HepG2 (cell line): Measurements from ENCODE around the gene MBTPS2. TPM values are rescaled to one million over a fixed set of nuclear protein-coding genes. Genes with fewer than 3 reads are reported as not detected.

Source experiments
- ATAC-seq: fragments of 200-7000 bp; cut with Tn5 transposase; 3 replicates; pipeline ENCODE4 v1.9.1; 2020; ENCODE audit warnings: mild to moderate bottlenecking, moderate library complexity
- BruUV-seq: library from RNA; stranded (reverse); fragments of 400-500 nt; replicated peaks from 2 replicates; lab custom pipeline; 2021; lab: Mats Ljungman, UMichigan
- CTCF ChIA-PET: fragments of 300-600 bp; formaldehyde crosslinking; extraction: SDS; loops from one replicate; lab custom pipeline; 2021; ENCODE audit warnings: low total read pairs, inconsistent platforms, low intra/inter-chr PET ratio; lab: Yijun Ruan, JAX
- POLR2A ChIA-PET: fragments of 350-600 bp; sonication (Branson Sonifier 250); formaldehyde crosslinking; loops from one replicate; lab custom pipeline; 2020; ENCODE audit warnings: antibody characterized with exemption, inconsistent platforms; lab: Yijun Ruan, JAX
- DNase-seq: peaks from one replicate; pipeline ENCODE4 v3.0.0-alpha.2; 2015; ENCODE audit warnings: low spot score
- FAIRE-seq: peaks from 3 replicates; lab custom pipeline; 2011; peaks lifted over from hg19 to GRCh38; lab: Jason Lieb, UNC
- H2AFZ ChIP-seq: one replicate; pipeline ENCODE4 v1.6.1; 2011; ENCODE audit warnings: low read length, inconsistent platforms
- H3K27ac ChIP-seq: fragments of 300-600 bp; 3 replicates; pipeline ENCODE4 v1.8.0; 2011; ENCODE audit warnings: mixed run types, mild to moderate bottlenecking, mixed read lengths, low read length, inconsistent platforms; ENCODE audit not compliant: insufficient read depth; ENCODE audit errors: extremely low read length
- H3K27me3 ChIP-seq, 2 experiments: fragments of 200-600 bp in 1 of 2; 2 replicates in 1 of 2; 3 replicates in 1 of 2; pipeline versions ENCODE4 v1.6.0 to v1.8.0; 2011; ENCODE audit warnings: low read length in 2 of 2, mild to moderate bottlenecking in 2 of 2, moderate library complexity in 2 of 2, inconsistent platforms in 1 of 2; ENCODE audit not compliant: insufficient read depth in 2 of 2, control insufficient read depth in 1 of 2
- H3K36me3 ChIP-seq, 2 experiments: fragments of 200-600 bp in 1 of 2; replicated peaks in 1 of 2; 2 replicates in 1 of 2; 3 replicates in 1 of 2; pipeline versions ENCODE4 v1.5.1 to v1.8.0; 2011; ENCODE audit warnings: low read length in 2 of 2, inconsistent platforms in 1 of 2; ENCODE audit not compliant: insufficient read depth in 2 of 2, control insufficient read depth in 1 of 2
- H3K4me1 ChIP-seq: 2 replicates; pipeline ENCODE4 v1.5.1; 2012; ENCODE audit warnings: low read length, inconsistent platforms; ENCODE audit not compliant: insufficient read depth
- H3K4me2 ChIP-seq: 2 replicates; pipeline ENCODE4 v1.6.0; 2011; ENCODE audit warnings: low read depth, low read length, inconsistent platforms
- H3K4me3 ChIP-seq, 3 experiments: fragments of 200-600 bp in 1 of 3; sonication (generic), shearing (Covaris generic) in 1 of 3; replicated peaks in 1 of 3; 2 replicates each; pipeline ENCODE4 v1.5.1; 2011 to 2016; ENCODE audit warnings: low read length in 3 of 3, inconsistent platforms in 2 of 3, low read depth in 2 of 3, mild to moderate bottlenecking in 2 of 3, control low read depth in 1 of 3, mixed read lengths in 1 of 3; ENCODE audit not compliant: insufficient read depth in 1 of 3
- H3K79me2 ChIP-seq: one replicate; pipeline ENCODE4 v1.6.1; 2011; ENCODE audit warnings: low read length, inconsistent platforms; ENCODE audit not compliant: insufficient read depth
- H3K9ac ChIP-seq: 2 replicates; pipeline ENCODE4 v1.6.0; 2011; ENCODE audit warnings: mild to moderate bottlenecking, low read depth, low read length, inconsistent platforms; ENCODE audit not compliant: insufficient read depth
- H3K9me3 ChIP-seq: 2 replicates; pipeline ENCODE4 v1.5.1; 2012; ENCODE audit warnings: mild to moderate bottlenecking, low read length
- H4K20me1 ChIP-seq: 2 replicates; pipeline ENCODE4 v1.6.0; 2011; ENCODE audit warnings: inconsistent platforms, mild to moderate bottlenecking, low read length, moderate library complexity; ENCODE audit not compliant: insufficient read depth
- ATAD3A ChIP-seq: sonication (generic); formaldehyde crosslinking; IDR thresholded peaks from 2 replicates; pipeline ENCODE4 v1.4.0; 2020; ENCODE audit warnings: missing genetic modification reagents
- CC2D1A ChIP-seq: sonication (generic); formaldehyde crosslinking; IDR thresholded peaks from 2 replicates; pipeline ENCODE4 v1.8.1; 2023; ENCODE audit warnings: mild to moderate bottlenecking, missing genetic modification reagents
- ELF4 ChIP-seq: sonication (generic); formaldehyde crosslinking; IDR thresholded peaks from 2 replicates; pipeline ENCODE4 v1.5.0; 2020; ENCODE audit warnings: missing genetic modification reagents, mild to moderate bottlenecking, moderate library complexity, borderline replicate concordance
- FOXK1 ChIP-seq: sonication (generic); formaldehyde crosslinking; IDR thresholded peaks from 2 replicates; pipeline ENCODE4 v1.4.0; 2020; ENCODE audit warnings: low read depth, missing genetic modification reagents, borderline replicate concordance
- FOXP1 ChIP-seq, 2 experiments: fragments of 450-650 bp in 1 of 2; IDR thresholded peaks; 2 replicates each; pipeline ENCODE4 v1.6.1; 2017 to 2018; ENCODE audit warnings: antibody characterized with exemption in 1 of 2
- GLI4 ChIP-seq: sonication (generic); formaldehyde crosslinking; IDR thresholded peaks from 2 replicates; pipeline ENCODE4 v1.5.1; 2020; ENCODE audit warnings: missing genetic modification reagents, mild to moderate bottlenecking, moderate library complexity, borderline replicate concordance
- IKZF4 ChIP-seq: sonication (generic); formaldehyde crosslinking; IDR thresholded peaks from 2 replicates; pipeline ENCODE4 v1.5.1; 2020; ENCODE audit warnings: borderline replicate concordance, mild to moderate bottlenecking, low read depth, missing genetic modification reagents; ENCODE audit errors: not compliant biosample characterization
- NFATC3 ChIP-seq: sonication (generic); formaldehyde crosslinking; IDR thresholded peaks from 2 replicates; pipeline ENCODE4 v1.5.1; 2020; ENCODE audit warnings: mild to moderate bottlenecking, missing genetic modification reagents
- RBFOX2 ChIP-seq: fragments of 200-400 bp; formaldehyde crosslinking; IDR thresholded peaks from 2 replicates; pipeline ENCODE4 v1.6.1; 2017; ENCODE audit warnings: low read depth, mild to moderate bottlenecking, low read length
- RNF2 ChIP-seq: fragments of 450-650 bp; conservative IDR thresholded peaks from 2 replicates; pipeline ENCODE4 v1.6.1; 2016; ENCODE audit warnings: low read depth
- SRF ChIP-seq: IDR thresholded peaks from 2 replicates; pipeline ENCODE4 v1.6.1; 2011; ENCODE audit warnings: mild to moderate bottlenecking, low read depth, low read length, moderate library complexity
- TMF1 ChIP-seq: sonication (generic); formaldehyde crosslinking; IDR thresholded peaks from 2 replicates; pipeline ENCODE4 v1.8.1; 2022; ENCODE audit warnings: low read depth, missing genetic modification reagents
- ZNF335 ChIP-seq: sonication (generic); formaldehyde crosslinking; IDR thresholded peaks from 2 replicates; pipeline ENCODE4 v1.4.0; 2020; ENCODE audit warnings: missing genetic modification reagents
- ZNF749 ChIP-seq: sonication (generic); formaldehyde crosslinking; IDR thresholded peaks from 2 replicates; pipeline ENCODE4 v1.8.0; 2022; ENCODE audit warnings: mild to moderate bottlenecking, missing genetic modification reagents, moderate library complexity, borderline replicate concordance
- ZNF780A ChIP-seq: sonication (generic); formaldehyde crosslinking; IDR thresholded peaks from 2 replicates; pipeline ENCODE4 v1.8.0; 2022; ENCODE audit warnings: mild to moderate bottlenecking, missing genetic modification reagents, moderate library complexity
- ZNF788 ChIP-seq: sonication (generic); formaldehyde crosslinking; IDR thresholded peaks from 2 replicates; pipeline ENCODE4 v1.5.0; 2020; ENCODE audit warnings: mild to moderate bottlenecking, missing genetic modification reagents, borderline replicate concordance
- in situ Hi-C: cut with HindIII; loops from 2 replicates; pipeline ENCODE4 v1.10.0; 2017; ENCODE audit warnings: low pct_unique_long_range_greater_than_20kb; ENCODE audit not compliant: extremely low pct_ligation_motif_present
- intact Hi-C: fragments of 100-400 bp; cut with micrococcal nuclease; formaldehyde crosslinking; loops from one replicate; pipeline ENCODE4 v1.10.0; 2022; ENCODE audit not compliant: unreplicated experiment
- polyA plus RNA-seq, 8 experiments: library from polyadenylated mRNA; depleted of rRNA in 3 of 8; stranded (reverse) in 7 of 8; unstranded in 1 of 8; fragments of >200 nt; fragmentation: Illumina TruSeq in 4 of 8; extraction: Trizol in 4 of 8; gene quantifications; 2 replicates each; pipeline versions ENCODE4 v1.2.1 to v1.2.3, GENCODE V29; 2011 to 2016; ENCODE audit warnings: low read depth in 4 of 8, missing spikeins in 1 of 8, mixed read lengths in 1 of 8; ENCODE audit not compliant: insufficient read depth in 1 of 8
- total RNA-seq, 5 experiments: library from RNA; depleted of rRNA; stranded (reverse); fragments of >200 nt; fragmentation: Illumina TruSeq; extraction: Trizol; gene quantifications; 2 replicates each; pipeline ENCODE4 v1.2.3, GENCODE V29; 2016; ENCODE audit warnings: low read depth in 1 of 5

The MBTPS2 gene
- total and polyA plus RNA-seq, 2 of the 13 experiments (the other 11 are each of a cell fraction or from before 2014, with no cell fraction given): 5.7 to 14.4 TPM

- Histone ChIP-seq H3K9me3 (no peaks in the 10 kb centered on the region), H4K20me1 (no peaks in the 10 kb centered on the region), H3K4me3 (no peak overlapping the region), H3K36me3 (no peaks in the 10 kb centered on the region), H3K9ac (no peak overlapping the region), H3K27me3 (no peaks in the 10 kb centered on the region), H3K27ac (no peak overlapping the region), H3K79me2 (no peaks in the 10 kb centered on the region), H2AFZ (no peak overlapping the region), H3K4me2 (no peak overlapping the region), H3K4me1 (peaks cover 46% of the 10 kb centered on the region)
- FAIRE-seq: no peak
- no peak for ATAC-seq
- no peak for DNase-seq
- intact Hi-C loops (no loop called here), in situ Hi-C loops (no loop called here)
- ChIA-PET CTCF (no interaction called here), POLR2A (no interaction called here)
- BruUV-seq: no TSS peak
- TF ChIP-seq ZNF749 (CRISPR knock-in tag) (no peak), NFATC3 (CRISPR knock-in tag) (no peak), GLI4 (no peak), ZNF780A (no peak), ATAD3A (no peak), TMF1 (CRISPR knock-in tag) (no peak), ELF4 (no peak), RNF2 (no peak), CC2D1A (CRISPR knock-in tag) (no peak), RBFOX2 (no peak), FOXK1 (CRISPR knock-in tag) (no peak), ZNF788 (CRISPR knock-in tag) (no peak), FOXP1 (IDR thresholded peaks at IDR 0.05) (no peak), FOXP1 (CRISPR knock-in tag; IDR thresholded peaks at IDR 0.05) (no peak), ZNF335 (no peak), SRF (no peak), IKZF4 (CRISPR knock-in tag) (no peak)
Measured at GRCh38 chrX:21802839-21803238, 36.6 kb upstream of the MBTPS2 start.
